ENCODE measurements around the gene PRPF8. TPM values are rescaled to one million over a fixed set of nuclear protein-coding genes. Genes with fewer than 3 reads are reported as not detected.

Gene PRPF8
- polyA plus RNA-seq, 3 donors = 53.3 to 128 (median 78.0) TPM

DNA sequence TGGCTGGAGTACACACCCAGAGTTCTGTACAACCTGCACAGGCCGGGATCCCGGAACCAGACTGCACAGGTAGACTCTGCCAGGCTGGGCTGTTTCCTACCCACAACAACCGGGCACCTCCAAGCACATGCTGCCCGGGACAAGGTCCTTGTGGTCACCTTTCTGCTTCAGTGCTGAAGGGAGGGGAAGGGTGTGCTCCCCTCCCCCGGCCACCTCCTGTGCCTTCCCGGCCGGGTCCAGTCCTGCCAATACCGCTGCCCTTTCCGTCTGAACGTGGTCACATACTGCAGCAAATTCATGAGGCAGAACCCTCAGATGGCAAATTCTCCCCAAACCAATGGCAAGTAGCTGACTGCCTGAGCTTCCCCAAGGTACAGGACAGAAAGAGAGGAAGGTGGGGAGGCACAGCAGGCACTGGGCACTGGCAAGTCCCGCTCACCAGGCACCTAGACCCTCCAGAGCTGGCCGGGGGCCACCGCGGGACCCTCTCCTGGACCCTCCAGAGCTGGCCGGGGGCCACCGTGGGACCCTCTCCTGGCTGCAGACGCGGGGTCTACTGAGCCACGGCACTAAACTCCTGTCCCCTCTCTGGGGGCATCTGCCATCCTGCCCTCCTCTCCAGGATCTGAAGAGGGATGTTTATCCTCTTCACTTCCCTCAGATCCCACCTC is 78.9 kb downstream of the PRPF8 start:
- WGBS (ENCODE audit: insufficient coverage) = 97% methylated on average over 6 of the region's 19 CpGs
- TF ChIP-seq, protein P1, sequence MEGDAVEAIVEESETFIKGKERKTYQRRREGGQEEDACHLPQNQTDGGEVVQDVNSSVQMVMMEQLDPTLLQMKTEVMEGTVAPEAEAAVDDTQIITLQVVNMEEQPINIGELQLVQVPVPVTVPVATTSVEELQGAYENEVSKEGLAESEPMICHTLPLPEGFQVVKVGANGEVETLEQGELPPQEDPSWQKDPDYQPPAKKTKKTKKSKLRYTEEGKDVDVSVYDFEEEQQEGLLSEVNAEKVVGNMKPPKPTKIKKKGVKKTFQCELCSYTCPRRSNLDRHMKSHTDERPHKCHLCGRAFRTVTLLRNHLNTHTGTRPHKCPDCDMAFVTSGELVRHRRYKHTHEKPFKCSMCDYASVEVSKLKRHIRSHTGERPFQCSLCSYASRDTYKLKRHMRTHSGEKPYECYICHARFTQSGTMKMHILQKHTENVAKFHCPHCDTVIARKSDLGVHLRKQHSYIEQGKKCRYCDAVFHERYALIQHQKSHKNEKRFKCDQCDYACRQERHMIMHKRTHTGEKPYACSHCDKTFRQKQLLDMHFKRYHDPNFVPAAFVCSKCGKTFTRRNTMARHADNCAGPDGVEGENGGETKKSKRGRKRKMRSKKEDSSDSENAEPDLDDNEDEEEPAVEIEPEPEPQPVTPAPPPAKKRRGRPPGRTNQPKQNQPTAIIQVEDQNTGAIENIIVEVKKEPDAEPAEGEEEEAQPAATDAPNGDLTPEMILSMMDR (IDR thresholded peaks at IDR 0.05) = no peak

DNA sequence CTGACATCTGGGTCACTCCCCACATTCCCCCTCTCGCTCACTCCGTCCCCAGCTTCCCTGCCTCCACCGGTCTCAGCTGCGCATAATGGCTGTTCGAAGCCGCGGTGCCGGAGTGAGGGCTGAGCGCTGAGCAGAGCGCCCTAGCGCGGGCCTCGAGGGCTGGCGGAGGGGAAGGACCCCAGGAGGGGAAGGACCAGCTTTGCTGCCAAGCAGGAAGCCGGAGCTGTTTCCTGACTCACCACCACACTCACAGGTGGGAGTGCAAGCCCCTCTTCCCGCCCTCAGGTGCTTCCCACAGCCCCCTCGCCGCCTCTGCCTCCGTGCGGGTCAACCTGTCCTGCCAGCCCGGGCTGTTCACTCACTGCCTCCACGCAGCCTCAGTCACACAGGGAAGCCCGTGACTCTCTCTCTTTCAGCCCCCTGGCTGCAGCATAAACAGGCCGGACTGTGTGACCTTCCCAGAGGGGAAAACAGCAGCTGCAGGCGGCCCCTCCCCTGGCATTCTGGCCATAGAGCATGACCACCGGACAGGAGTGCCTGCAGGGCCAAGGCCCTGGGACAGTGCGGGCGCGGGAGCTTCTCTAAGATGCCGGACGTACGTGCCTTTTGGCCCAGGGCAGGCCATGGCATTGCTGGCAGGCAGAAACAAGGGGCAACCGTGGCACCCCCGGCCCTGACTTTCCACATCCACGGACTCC is 79.7 kb downstream of the PRPF8 start:
- H3K4me3 Mint-ChIP-seq = peak overlapping the region in 1 of 2 donors; percentile 60
- peak in 1 of 3 donors; percentile 36 for DNase-seq
- Histone ChIP-seq H3K9me3 (replicated peaks in 1 of 2; ENCODE audit: control insufficient read depth in 1 of 2, insufficient read depth in 1 of 2, low read length in 2 of 2) (peaks cover 8 to 11% of the 10 kb centered on the region in 2 donors), H3K9ac (ENCODE audit: insufficient read depth, low read length, poor library complexity, severe bottlenecking) (no peak overlapping the region), H3K79me2 (ENCODE audit: insufficient read depth, low read length) (peaks cover 23% of the 10 kb centered on the region), H2AFZ (ENCODE audit: insufficient read depth, low read depth, low read length, poor library complexity, severe bottlenecking) (no peak overlapping the region), H3K27me3 (ENCODE audit: control insufficient read depth in 2 of 2, insufficient read depth in 2 of 2, low read length in 2 of 2) (no peaks in the 10 kb centered on the region), H3K36me3 (replicated peaks in 1 of 2; ENCODE audit: control insufficient read depth in 1 of 2, insufficient read depth in 2 of 2, low read length in 2 of 2) (peaks cover 61 to 82% of the 10 kb centered on the region in 2 donors), H3K4me2 (replicated peaks; ENCODE audit: extremely low read depth, low read length, poor library complexity, severe bottlenecking) (no peak overlapping the region), H3K4me1 (ENCODE audit: control insufficient read depth in 1 of 2, insufficient read depth in 2 of 2, low read length in 2 of 2) (peaks cover 54 to 55% of the 10 kb centered on the region in 2 donors), H3K4me3 (replicated peaks in 1 of 3; ENCODE audit: low read depth in 2 of 3, low read length in 3 of 3) (no peak overlapping the region), H3K27ac (ENCODE audit: low read depth in 1 of 2, low read length in 2 of 2) (no peak overlapping the region), H4K20me1 (ENCODE audit: insufficient read depth, low read length) (peaks cover 9% of the 10 kb centered on the region)
- intact Hi-C loops (cut with micrococcal nuclease) = loop anchor here in 1 of 2 donors (5.0 kb wide), 1 partner anchor 33 kb away; no protein-coding TSS in a partner anchor
- H3K27me3 Mint-ChIP-seq (ENCODE audit: low read depth in 3 of 3) = peaks cover 0 to 5% (median 4%) of the 10 kb centered on the region in 3 donors
- WGBS (ENCODE audit: insufficient coverage) = 37% methylated on average over 28 of the region's 35 CpGs
- H3K36me3 Mint-ChIP-seq = peaks cover 68 to 89% of the 10 kb centered on the region in 2 donors
- peak overlapping the region; percentile 37 to 87 (median 81) for H3K27ac Mint-ChIP-seq
- H3K4me1 Mint-ChIP-seq = peaks cover 44% of the 10 kb centered on the region
- TF ChIP-seq, protein P1 (IDR thresholded peaks at IDR 0.05) = no peak
- peaks cover 3 to 18% (median 9%) of the 10 kb centered on the region in 7 donors for H3K9me3 Mint-ChIP-seq

More for the DNA sequence above, 78.9 kb downstream of the PRPF8 start:
- peaks cover 8 to 11% of the 10 kb centered on the region in 2 donors for H3K9me3 ChIP-seq (replicated peaks in 1 of 2; ENCODE audit: control insufficient read depth in 1 of 2, insufficient read depth in 1 of 2, low read length in 2 of 2)
- H3K4me1 ChIP-seq (ENCODE audit: control insufficient read depth in 1 of 2, insufficient read depth in 2 of 2, low read length in 2 of 2) = peaks cover 62 to 63% of the 10 kb centered on the region in 2 donors
- no peaks in the 10 kb centered on the region for H3K27me3 ChIP-seq (ENCODE audit: control insufficient read depth in 2 of 2, insufficient read depth in 2 of 2, low read length in 2 of 2)
- peaks cover 9% of the 10 kb centered on the region for H4K20me1 ChIP-seq (ENCODE audit: insufficient read depth, low read length)
- H3K79me2 ChIP-seq (ENCODE audit: insufficient read depth, low read length) = peaks cover 28% of the 10 kb centered on the region
- peaks cover 66 to 88% of the 10 kb centered on the region in 2 donors for H3K36me3 Mint-ChIP-seq
- no peak overlapping the region for H2AFZ ChIP-seq (ENCODE audit: insufficient read depth, low read depth, low read length, poor library complexity, severe bottlenecking)
- intact Hi-C loops (cut with micrococcal nuclease) = loop anchor here (2.0 to 5.0 kb wide), 3 partner anchors 15 to 34 kb away; no protein-coding TSS in a partner anchor
- peak in 1 of 3 donors; percentile 13 for DNase-seq
- peak overlapping the region; percentile 99 to 100 for H3K27ac ChIP-seq (ENCODE audit: low read depth in 1 of 2, low read length in 2 of 2)
- H3K27ac Mint-ChIP-seq = peak overlapping the region; percentile 98 to 100 (median 100)
- no peak overlapping the region for H3K4me2 ChIP-seq (replicated peaks; ENCODE audit: extremely low read depth, low read length, poor library complexity, severe bottlenecking)
- H3K4me1 Mint-ChIP-seq = peaks cover 49% of the 10 kb centered on the region
- no peak overlapping the region for H3K9ac ChIP-seq (ENCODE audit: insufficient read depth, low read length, poor library complexity, severe bottlenecking)
- H3K4me3 ChIP-seq (replicated peaks in 1 of 3; ENCODE audit: low read depth in 2 of 3, low read length in 3 of 3) = no peak overlapping the region
- peaks cover 61 to 82% of the 10 kb centered on the region in 2 donors for H3K36me3 ChIP-seq (replicated peaks in 1 of 2; ENCODE audit: control insufficient read depth in 1 of 2, insufficient read depth in 2 of 2, low read length in 2 of 2)
- peaks cover 0 to 5% (median 4%) of the 10 kb centered on the region in 3 donors for H3K27me3 Mint-ChIP-seq (ENCODE audit: low read depth in 3 of 3)
- peaks cover 3 to 18% (median 9%) of the 10 kb centered on the region in 7 donors for H3K9me3 Mint-ChIP-seq
- no peak overlapping the region for H3K4me3 Mint-ChIP-seq

Data from CD14-positive monocyte (primary cell).